HG03565 (cell line): ENCODE results near the gene OCA2.

ENCODE experiments used
- ATAC-seq: cut with Tn5 transposase; IDR thresholded peaks from one replicate; pipeline ENCODE4 v1.9.1; 2021; ENCODE audit warnings: mild to moderate bottlenecking, moderate library complexity; ENCODE audit not compliant: unreplicated experiment

OCA2 gene

GRCh38 chr15:28082891-28083684 lies 16.0 kb downstream of the OCA2 start:
- ATAC-seq, result no peak

DNA sequence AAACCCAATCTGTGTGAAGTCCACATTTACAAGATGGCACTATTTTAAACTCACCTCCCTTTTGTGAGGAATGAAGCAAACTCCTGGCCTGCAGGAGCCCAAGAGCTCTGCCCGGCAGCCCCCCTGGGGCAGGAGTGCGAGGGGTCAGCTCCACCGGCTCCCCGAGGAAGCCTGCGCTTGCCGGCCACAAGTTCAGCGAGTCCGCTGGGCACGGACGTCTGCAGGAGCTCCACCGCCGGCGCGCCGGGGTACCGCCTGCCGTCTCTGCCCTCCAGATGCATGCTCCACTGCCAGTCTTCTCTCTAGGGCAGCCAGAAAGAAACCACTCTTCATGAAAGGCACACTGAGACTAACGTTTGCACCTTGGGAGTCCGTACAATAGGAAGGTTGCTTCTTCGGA lies 17.5 kb downstream of the OCA2 start:
- no peak for ATAC-seq

GRCh38 chr15:28080386-28080785 lies 18.7 kb downstream of the OCA2 start:
- ATAC-seq, result no peak

DNA sequence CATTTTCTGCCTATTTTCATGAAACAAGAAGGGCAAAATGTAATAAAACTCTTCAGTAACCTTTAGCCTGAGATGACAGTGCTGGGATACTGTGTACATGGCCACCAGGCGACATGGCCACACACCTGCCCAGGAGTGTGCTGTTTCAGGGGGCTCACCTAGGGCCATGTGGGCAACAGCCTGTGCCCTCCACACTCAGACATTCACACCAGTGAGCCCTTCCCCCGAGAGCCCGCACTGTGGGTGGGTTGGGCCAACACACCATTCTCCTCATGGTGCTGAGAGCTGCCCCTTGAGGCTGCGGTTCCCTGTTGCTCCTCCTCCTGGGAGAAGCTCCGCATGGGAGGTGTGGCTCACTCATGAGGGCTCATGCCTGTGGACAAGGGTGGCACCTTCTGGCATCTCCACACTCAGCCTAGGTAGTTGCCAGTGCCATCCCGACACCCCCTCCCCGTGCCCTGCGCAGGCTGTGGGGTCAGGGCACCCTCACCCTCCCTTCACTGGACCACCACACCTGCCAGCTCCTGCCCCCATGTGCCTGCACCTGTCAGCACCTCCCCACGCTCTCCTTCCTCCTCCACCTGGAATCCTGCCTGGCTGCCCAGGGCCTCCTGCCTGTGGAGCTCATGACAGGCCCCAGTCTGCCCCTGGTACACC lies 19.7 kb downstream of the OCA2 start:
- no peak for ATAC-seq

DNA sequence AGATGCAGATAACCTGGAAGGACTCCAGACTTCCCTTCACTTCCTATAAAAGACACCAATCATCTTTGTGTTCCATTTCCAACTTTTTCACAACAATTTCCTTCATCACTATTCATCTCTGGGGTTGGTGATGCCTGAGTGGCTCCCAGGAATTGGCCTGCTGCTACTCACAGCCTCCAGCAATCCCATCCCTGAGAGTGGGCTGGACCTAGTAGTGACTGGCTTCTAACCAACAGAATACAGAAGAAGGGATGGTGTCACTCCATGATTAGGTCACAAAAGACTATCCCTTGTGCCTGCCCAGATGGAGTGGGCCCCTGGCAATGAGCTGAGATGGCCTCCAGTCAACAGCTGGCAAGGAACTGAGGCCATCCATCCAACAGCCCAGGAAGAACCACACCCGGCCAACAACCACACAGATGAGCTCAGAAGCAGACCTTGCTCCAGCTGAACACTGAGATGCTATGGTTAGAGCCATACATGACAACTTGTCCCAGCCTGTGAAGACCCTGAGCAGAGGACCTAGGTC lies 20.9 kb downstream of the OCA2 start:
- no peak for ATAC-seq

DNA sequence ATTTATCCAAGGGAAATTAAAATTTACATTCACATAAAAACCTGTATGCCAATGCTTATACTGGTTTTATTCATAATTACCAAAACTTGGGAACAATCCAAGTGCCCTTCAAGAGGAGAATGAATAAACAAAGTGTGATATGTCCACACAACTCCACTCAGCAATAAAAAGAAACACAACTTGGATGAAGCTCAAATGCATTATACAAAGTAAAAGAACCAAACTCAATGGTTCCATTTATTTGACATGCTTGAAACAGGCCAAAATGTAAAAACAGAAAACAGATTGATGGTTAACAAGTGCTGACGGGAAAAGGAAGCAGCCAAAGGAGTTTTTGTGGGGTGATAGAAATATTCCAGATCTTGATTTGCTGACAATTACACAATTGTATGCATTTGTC lies 23.5 kb downstream of the OCA2 start:
- ATAC-seq, result no peak

DNA sequence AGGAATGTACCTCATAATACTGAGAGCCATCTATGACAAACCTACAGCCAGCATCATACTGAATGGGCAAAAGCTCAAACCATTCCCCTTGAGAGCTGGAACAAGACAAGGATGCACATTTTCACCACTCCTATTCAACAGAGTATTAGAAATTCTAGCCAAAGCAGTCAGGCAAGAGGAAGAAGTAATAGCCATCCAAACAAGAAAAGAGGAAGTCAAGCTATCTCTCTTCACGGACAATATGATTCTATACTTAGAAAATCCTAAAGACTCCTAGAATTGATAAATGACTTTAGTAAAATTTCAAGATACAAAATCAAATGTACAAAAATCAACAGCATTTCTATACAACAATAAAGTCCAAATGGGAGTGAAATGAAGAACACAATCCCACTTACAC lies 30.2 kb downstream of the OCA2 start:
- no peak for ATAC-seq

- ATAC-seq, result no peak
Observed at GRCh38 chr15:28066231-28066630, 32.9 kb downstream of the OCA2 start.

- ATAC-seq, result no peak
Observed at GRCh38 chr15:28060005-28060404, 39.1 kb downstream of the OCA2 start.

- ATAC-seq, result no peak
Observed at GRCh38 chr15:28058082-28058481, 41.0 kb downstream of the OCA2 start.

- no peak for ATAC-seq
Observed at GRCh38 chr15:28051955-28052633, 47.0 kb downstream of the OCA2 start.

DNA sequence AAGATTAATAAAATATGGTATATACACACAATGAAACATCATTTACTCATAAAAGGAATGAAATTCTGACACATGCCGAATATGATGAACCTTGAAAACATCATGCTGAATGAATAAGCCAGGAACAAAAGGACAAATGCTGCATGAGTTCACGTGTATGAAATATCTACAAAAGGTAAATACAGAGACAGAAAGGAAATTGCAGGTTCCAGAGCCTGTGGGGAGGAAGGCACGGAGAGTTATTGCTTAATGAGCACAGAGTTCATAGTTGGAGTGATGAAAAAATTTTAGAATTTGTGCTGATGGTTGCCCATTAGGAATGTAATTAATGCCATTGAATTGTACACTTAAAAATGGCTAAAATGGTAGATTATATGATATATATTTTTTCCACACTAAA lies 49.5 kb downstream of the OCA2 start:
- no peak for ATAC-seq

DNA sequence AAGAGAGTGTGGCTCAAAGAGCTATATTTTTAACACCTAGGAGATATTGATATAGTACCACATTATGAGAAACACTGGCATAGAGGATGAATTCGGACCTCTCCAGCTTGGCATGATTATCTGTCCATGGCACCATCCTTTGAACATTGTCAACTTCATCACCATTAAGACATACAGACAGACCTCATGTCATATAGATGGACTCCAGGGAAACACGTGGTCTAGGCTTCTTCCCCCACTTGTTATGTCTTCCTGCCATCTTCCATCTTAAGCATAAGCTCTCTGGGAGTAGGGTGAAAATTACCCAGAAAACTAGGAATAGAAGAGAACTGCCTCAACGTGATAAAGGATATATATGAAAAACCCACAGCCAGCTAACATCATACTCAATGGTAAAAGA lies 51.8 kb downstream of the OCA2 start:
- no peak for ATAC-seq

DNA sequence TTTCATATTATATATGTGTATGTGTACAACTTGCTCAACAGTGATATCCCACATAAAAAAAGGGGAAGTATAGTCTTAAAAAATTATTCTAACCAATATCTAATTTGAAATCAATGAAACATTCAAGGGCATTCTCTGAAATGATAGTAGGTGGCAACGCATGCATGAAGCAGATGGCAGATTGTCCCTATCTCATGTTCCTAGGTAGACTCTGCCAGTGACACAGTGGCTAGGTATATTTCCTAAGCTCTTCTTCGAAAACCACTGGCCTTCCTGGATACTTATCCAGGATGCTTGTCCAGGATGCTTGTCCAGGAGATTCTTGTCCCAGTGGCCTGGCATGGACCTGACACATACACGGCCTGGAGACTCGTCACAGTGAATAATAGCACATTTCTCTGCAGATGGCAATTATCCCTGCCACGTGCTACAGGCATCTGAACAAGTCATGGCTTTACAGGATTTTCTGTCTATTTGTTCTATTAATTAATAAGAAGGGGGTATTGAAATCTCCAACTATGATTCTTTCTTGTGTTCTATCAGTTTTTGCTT lies 54.9 kb downstream of the OCA2 start:
- ATAC-seq, result no peak

DNA sequence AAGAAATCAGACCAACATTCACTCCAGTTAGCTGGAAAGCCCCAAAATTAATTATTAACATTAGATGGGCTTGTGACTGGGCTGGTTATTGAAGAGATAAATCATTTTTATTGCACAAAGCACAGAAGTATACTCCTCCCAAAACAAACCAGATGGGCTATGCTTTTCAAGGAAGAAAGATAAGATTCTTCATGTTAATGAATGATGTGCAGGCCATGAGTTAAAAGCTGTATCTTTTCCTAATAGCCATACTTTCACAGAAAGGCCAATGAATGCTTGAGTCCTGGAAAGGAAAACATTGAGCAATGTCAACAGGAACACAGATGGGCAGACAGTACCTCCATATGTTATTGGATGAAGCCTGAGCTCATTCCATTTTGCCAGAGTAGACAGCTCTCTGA lies 55.4 kb downstream of the OCA2 start:
- ATAC-seq, result no peak

GRCh38 chr15:28037969-28038590 lies 61.0 kb downstream of the OCA2 start:
- ATAC-seq, result no peak

GRCh38 chr15:28033443-28033842 lies 65.7 kb downstream of the OCA2 start:
- ATAC-seq, result no peak

DNA sequence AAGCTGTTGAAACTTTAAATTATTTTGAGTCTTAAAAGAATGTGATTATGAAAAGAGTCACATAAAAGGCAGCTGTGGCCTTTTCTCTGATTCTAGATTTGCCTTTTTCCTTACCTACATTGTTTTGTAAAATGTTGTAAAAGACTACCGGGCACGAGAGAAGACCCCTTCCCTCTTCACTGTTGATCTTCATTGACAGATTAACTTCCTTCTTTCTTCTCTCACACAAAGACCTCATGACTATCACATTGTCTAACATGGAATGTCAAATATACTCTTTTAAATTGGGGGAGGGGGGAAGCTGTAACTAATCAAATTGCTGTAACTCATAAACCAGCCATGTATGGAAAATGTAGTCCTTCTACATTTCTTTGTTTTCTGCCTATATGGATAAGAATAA lies 68.3 kb downstream of the OCA2 start:
- no peak for ATAC-seq

DNA sequence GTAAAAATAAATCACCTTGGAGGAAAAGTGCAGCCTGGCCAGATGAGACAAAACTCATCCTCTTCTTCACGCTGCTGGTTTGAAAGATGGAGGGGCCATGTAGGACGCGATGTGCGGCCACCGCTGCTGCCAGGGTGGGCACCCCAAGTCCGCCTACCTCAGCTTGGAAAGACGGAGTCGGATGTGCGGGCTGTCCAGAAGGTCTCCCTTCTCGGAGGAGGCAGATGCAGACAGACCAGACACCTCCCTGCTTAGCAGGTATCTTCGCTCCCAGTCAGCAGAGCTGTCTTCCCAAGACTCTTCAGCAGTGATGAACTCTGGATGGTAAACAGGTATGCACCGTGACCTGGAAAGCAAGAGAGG lies 71.4 kb downstream of the OCA2 start:
- ATAC-seq, result no peak

GRCh38 chr15:28026764-28027713 lies 72.1 kb downstream of the OCA2 start:
- ATAC-seq, result no peak
